ENCODE results near the gene MTUS2. TPM values are rescaled to one million over a fixed set of nuclear protein-coding genes. Genes with fewer than 3 reads are reported as not detected.

The MTUS2 gene
- total and polyA plus RNA-seq, 2 donors from 2014 or later = 0.06 to 0.22 TPM

DNA sequence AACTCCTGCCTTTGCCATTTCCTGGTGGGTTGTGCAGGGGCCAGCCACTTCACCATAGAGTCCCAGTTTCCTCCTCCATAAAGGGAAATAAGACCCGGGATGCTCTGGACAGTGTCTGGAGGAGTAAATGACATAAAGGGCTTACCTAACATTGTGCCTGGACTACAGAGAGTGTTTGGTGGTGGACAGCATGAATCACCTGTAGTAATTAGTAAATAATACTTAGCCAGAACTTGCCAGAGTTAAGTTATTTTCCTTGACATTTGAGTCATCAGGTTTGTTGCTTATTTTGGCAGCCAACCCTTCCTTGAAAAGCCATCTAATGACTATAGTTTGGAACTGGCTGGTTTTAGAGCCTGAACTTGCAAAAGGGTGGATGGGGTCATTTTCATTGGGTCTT is 616.2 kb downstream of the MTUS2 start:
- FAIRE-seq = no peak
- TF ChIP-seq, protein P1, sequence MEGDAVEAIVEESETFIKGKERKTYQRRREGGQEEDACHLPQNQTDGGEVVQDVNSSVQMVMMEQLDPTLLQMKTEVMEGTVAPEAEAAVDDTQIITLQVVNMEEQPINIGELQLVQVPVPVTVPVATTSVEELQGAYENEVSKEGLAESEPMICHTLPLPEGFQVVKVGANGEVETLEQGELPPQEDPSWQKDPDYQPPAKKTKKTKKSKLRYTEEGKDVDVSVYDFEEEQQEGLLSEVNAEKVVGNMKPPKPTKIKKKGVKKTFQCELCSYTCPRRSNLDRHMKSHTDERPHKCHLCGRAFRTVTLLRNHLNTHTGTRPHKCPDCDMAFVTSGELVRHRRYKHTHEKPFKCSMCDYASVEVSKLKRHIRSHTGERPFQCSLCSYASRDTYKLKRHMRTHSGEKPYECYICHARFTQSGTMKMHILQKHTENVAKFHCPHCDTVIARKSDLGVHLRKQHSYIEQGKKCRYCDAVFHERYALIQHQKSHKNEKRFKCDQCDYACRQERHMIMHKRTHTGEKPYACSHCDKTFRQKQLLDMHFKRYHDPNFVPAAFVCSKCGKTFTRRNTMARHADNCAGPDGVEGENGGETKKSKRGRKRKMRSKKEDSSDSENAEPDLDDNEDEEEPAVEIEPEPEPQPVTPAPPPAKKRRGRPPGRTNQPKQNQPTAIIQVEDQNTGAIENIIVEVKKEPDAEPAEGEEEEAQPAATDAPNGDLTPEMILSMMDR (IDR thresholded peaks at IDR 0.05; ENCODE audit: borderline replicate concordance, extremely low read depth, insufficient read depth) = no peak
- Histone ChIP-seq H3K27me3 (ENCODE audit: control insufficient read depth, insufficient read depth, low read length) (no peaks in the 10 kb centered on the region), H3K4me3 (ENCODE audit: low read length in 3 of 3) (no peak overlapping the region), H3K27ac (ENCODE audit: low read depth in 2 of 2, low read length in 2 of 2) (no peak overlapping the region), H3K4me1 (ENCODE audit: control insufficient read depth in 2 of 3, insufficient read depth in 2 of 3, low read depth in 1 of 3, low read length in 3 of 3) (no peaks in the 10 kb centered on the region), H3K36me3 (ENCODE audit: control insufficient read depth in 2 of 3, insufficient read depth in 3 of 3, low read length in 3 of 3) (no peaks in the 10 kb centered on the region), H3K9me3 (ENCODE audit: control insufficient read depth in 2 of 3, insufficient read depth in 1 of 3, low read length in 3 of 3) (no peaks in the 10 kb centered on the region), H3K9ac (ENCODE audit: low read length in 3 of 3) (no peak overlapping the region)
- DNase-seq = peak in 2 of 5 donors; percentile 2 to 13
- intact Hi-C loops (cut with DNase I) = no loop called here

DNA sequence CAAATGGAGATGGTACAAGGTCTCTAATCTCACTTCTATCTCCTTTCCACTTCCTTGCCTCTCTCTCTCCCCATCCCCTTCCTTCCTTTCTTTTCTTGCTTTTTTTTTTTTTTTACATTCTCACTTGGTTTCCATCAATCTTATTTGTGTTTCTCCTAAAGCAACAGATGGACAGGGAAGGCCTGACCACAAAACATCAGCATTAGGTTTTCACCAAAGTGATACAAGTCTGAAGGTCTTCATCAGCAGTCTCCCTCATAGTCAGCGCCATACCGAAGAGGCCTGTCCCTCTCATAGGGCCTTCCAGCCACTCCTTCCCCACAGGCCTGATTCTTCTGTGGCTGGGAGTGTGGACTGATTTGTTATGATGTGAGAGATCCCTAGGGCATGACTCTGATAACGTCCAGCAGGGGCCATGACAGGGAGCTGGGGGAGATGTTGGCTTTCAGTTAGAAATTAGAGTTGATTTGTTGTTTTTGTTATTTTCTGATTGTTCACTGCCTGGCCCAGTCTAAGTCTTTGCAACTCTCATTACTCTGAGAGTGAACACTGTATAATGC is 616.7 kb downstream of the MTUS2 start:
- no peaks in the 10 kb centered on the region for H3K4me1 ChIP-seq (ENCODE audit: control insufficient read depth in 2 of 3, insufficient read depth in 2 of 3, low read depth in 1 of 3, low read length in 3 of 3)
- no peak for FAIRE-seq

DNA sequence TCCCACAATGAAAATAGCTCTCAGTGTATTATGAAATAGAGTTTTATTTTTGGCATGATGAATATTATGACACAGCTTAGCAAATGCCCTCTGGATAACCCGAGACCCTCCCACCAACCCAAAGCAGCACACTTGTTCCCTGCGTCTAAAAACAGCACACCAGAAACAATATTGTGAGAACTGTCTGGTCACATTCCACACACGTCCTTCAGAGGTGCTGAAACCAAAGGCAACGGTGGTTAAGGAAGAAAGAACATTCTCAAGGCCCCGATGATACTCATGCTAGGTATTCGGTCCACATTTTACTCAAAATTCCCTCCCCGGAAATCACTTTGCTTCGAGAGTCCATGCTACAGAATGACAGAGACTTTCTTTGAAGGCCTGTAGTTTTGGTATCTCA is 618.6 kb downstream of the MTUS2 start:
- no peak for DNase-seq
- no peak overlapping the region for H3K9ac ChIP-seq (ENCODE audit: low read length in 3 of 3)
- H3K36me3 ChIP-seq (ENCODE audit: control insufficient read depth in 2 of 3, insufficient read depth in 3 of 3, low read length in 3 of 3) = no peaks in the 10 kb centered on the region
- TF ChIP-seq, protein P1 (IDR thresholded peaks at IDR 0.05; ENCODE audit: borderline replicate concordance, extremely low read depth, insufficient read depth) = no peak
- no peaks in the 10 kb centered on the region for H3K9me3 ChIP-seq (ENCODE audit: control insufficient read depth in 2 of 3, insufficient read depth in 1 of 3, low read length in 3 of 3)
- no peaks in the 10 kb centered on the region for H3K27me3 ChIP-seq (ENCODE audit: control insufficient read depth, insufficient read depth, low read length)
- no peak overlapping the region for H3K4me3 ChIP-seq (ENCODE audit: low read length in 3 of 3)
- no peak for FAIRE-seq
- intact Hi-C loops (cut with DNase I) = no loop called here
- H3K4me1 ChIP-seq (ENCODE audit: control insufficient read depth in 2 of 3, insufficient read depth in 2 of 3, low read depth in 1 of 3, low read length in 3 of 3) = no peaks in the 10 kb centered on the region
- H3K27ac ChIP-seq (ENCODE audit: low read depth in 2 of 2, low read length in 2 of 2) = no peak overlapping the region

More for the DNA sequence above, 616.7 kb downstream of the MTUS2 start:
- DNase-seq = peak in 2 of 5 donors; percentile 4 to 37
- Histone ChIP-seq H3K36me3 (ENCODE audit: control insufficient read depth in 2 of 3, insufficient read depth in 3 of 3, low read length in 3 of 3) (no peaks in the 10 kb centered on the region), H3K27me3 (ENCODE audit: control insufficient read depth, insufficient read depth, low read length) (no peaks in the 10 kb centered on the region), H3K9ac (ENCODE audit: low read length in 3 of 3) (no peak overlapping the region), H3K4me3 (ENCODE audit: low read length in 3 of 3) (no peak overlapping the region), H3K27ac (ENCODE audit: low read depth in 2 of 2, low read length in 2 of 2) (no peak overlapping the region), H3K9me3 (ENCODE audit: control insufficient read depth in 2 of 3, insufficient read depth in 1 of 3, low read length in 3 of 3) (no peaks in the 10 kb centered on the region)
- TF ChIP-seq, protein P1 (IDR thresholded peaks at IDR 0.05; ENCODE audit: borderline replicate concordance, extremely low read depth, insufficient read depth) = no peak
- intact Hi-C loops (cut with DNase I) = no loop called here

All from kidney (tissue), 14 donors.